Lower leg skin (tissue), 3 donors: Measurements from ENCODE around the gene ZC3H7A.

ENCODE experiments used
- POLR2A ChIP-seq, 2 donors: fragments of 450-650 bp; IDR thresholded peaks; one replicate each; pipeline ENCODE4 v1.6.1; 2016 to 2017; ENCODE audit warnings: antibody characterized with exemption in 2 of 2, mild to moderate bottlenecking in 1 of 2, moderate library complexity in 1 of 2
- TF ChIP-seq, protein P1 (sequence below), 3 donors: fragments of 450-650 bp; IDR thresholded peaks; one replicate each; pipeline ENCODE4 v1.5.1; 2016; ENCODE audit warnings: antibody characterized with exemption in 3 of 3, mild to moderate bottlenecking in 3 of 3, moderate library complexity in 2 of 3

GRCh38 chr16:11742093-11742535 lies 54.9 kb downstream of the ZC3H7A start:
- TF ChIP-seq, protein P1, sequence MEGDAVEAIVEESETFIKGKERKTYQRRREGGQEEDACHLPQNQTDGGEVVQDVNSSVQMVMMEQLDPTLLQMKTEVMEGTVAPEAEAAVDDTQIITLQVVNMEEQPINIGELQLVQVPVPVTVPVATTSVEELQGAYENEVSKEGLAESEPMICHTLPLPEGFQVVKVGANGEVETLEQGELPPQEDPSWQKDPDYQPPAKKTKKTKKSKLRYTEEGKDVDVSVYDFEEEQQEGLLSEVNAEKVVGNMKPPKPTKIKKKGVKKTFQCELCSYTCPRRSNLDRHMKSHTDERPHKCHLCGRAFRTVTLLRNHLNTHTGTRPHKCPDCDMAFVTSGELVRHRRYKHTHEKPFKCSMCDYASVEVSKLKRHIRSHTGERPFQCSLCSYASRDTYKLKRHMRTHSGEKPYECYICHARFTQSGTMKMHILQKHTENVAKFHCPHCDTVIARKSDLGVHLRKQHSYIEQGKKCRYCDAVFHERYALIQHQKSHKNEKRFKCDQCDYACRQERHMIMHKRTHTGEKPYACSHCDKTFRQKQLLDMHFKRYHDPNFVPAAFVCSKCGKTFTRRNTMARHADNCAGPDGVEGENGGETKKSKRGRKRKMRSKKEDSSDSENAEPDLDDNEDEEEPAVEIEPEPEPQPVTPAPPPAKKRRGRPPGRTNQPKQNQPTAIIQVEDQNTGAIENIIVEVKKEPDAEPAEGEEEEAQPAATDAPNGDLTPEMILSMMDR (IDR thresholded peaks at IDR 0.05) = no peak
- no peak for TF ChIP-seq POLR2A (IDR thresholded peaks at IDR 0.05)
